GM19324 (cell line): Measurements from ENCODE around the gene SSNA1.

Experiments used
- ATAC-seq: cut with Tn5 transposase; IDR thresholded peaks from one replicate; pipeline ENCODE4 v1.9.1; 2021; ENCODE audit warnings: mild to moderate bottlenecking, moderate library complexity; ENCODE audit not compliant: unreplicated experiment, low FRiP score

Gene SSNA1

DNA sequence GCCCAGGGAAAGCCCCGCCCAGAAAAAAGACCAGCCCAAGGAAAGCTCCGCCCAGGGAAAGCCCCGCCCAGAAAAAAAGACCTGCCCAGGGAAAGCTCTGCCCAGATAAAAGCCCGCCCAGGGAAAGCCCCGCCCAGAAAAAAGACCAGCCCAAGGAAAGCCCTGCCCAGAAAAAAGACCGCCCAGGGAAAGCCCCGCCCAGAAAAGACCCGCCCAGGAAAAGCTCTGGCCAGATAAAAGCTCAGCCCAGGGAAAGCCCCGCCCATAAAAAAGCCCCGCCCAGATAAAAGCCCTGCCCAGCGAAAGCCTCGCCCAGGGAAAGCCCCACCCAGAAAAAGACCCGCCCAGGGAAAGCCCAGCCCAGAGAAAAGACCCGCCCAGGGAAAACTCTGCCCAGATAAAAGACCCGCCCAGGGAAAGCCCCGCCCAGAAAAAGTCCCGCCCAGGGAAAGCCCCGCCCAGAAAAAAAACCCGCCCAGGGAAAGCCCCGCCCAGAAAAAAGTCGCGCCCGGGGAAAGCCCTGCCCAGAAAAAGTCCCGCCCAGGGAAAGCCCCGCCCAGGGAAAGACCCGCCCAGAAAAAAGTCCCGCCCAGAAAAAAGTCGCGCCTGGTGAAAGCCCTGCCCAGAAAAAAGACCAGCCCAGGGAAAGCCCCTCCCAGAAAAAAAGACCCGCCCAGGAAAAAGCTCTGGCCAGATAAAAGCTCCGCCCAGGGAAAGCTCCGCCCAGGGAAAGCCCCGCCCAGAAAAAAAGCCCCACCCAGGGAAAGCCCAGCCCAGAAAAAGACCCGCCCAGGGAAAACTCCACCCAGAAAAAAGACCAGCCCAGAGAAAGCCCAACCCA is 37.6 kb upstream of the SSNA1 start:
- ATAC-seq, result no peak

GRCh38 chr9:137152844-137153405 is 35.6 kb upstream of the SSNA1 start:
- ATAC-seq, result no peak

DNA sequence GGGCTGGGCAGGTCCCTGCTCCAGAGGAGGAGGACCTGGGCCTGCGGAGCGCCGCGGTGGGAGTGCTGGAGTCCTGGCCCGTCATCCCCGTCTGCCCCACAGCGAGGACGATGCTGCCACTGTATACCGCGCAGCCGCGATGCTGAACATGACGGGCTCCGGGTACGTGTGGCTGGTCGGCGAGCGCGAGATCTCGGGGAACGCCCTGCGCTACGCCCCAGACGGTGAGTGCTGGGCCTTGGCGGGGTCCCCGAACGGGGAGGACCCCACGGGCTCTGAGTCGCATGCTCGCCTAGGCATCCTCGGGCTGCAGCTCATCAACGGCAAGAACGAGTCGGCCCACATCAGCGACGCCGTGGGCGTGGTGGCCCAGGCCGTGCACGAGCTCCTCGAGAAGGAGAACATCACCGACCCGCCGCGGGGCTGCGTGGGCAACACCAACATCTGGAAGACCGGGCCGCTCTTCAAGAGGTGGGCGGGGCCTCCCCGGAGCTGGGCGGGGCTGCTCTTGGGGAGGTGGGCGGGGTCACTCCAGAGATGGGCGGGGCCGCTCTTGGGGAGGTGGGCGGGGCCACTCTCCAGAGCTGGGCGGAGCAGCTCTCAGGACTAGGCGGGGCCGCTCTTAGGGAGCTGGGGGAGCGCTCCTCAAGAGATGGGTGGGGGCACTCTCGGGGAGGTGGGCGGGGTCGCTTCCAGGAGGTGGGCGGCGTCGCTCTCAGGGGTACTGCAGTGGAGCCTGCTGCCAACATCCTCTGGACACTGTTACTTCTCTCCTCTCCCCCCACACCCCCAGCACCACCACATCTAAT is 31.7 kb upstream of the SSNA1 start:
- ATAC-seq, result no peak

- no peak for ATAC-seq
These were observed 30.7 kb upstream of the SSNA1 start for GRCh38 chr9:137157618-137158415.

- ATAC-seq, result no peak
These were observed 29.9 kb upstream of the SSNA1 start for GRCh38 chr9:137158625-137159024.

GRCh38 chr9:137159105-137160053 is 29.1 kb upstream of the SSNA1 start:
- ATAC-seq, result no peak

DNA sequence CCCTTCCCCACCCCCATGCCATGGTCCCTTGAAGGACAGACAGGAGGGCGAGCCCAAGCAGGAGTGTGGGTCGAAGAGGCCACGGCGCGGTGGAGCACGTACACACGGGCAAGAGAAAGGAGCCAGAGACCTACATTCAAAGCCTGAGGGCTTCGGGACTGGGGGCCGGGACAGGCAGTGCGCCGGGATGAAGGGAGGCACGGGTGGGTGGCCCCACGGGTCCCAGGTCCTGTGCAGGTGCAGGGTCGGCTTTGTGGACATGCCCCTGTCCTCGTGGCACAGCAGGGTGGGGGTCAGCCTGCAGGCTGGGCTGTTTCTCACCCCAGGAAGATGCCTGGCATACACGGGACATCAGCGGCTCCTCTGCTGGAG is 28.4 kb upstream of the SSNA1 start:
- ATAC-seq, result no peak

- no peak for ATAC-seq
These were observed 27.5 kb upstream of the SSNA1 start for GRCh38 chr9:137160716-137161557.

DNA sequence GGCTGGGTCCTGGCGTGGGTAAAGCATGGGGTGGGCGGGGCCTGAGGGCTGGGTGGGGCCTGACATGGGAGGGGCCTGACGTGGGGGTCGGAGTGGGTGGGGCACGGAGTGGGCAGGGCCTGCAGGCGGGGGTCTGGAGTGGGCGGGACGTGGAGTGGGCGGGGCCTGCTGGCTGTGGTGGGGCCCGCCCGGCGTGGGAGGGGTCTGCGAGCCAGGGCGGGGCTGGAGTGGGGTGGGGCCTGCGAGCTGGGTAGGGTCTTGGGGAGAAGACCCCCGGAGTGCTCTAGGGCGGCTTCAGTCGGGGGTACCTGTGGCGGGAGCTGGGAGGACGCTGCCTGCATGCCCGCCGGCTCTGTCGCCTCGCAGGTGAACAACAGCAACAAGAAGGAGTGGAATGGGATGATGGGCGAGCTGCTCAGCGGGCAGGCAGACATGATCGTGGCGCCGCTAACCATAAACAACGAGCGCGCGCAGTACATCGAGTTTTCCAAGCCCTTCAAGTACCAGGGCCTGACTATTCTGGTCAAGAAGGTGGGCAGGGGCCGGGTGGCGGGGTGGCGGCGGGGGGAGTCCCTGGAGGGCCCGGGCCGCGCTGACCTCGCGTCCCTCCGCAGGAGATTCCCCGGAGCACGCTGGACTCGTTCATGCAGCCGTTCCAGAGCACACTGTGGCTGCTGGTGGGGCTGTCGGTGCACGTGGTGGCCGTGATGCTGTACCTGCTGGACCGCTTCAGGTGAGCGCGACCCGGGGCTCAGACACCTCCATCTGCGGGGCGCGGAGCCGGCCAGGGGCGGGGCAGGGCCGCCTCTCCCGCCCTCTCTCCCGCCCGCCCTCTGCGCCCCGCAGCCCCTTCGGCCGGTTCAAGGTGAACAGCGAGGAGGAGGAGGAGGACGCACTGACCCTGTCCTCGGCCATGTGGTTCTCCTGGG is 26.7 kb upstream of the SSNA1 start:
- no peak for ATAC-seq

DNA sequence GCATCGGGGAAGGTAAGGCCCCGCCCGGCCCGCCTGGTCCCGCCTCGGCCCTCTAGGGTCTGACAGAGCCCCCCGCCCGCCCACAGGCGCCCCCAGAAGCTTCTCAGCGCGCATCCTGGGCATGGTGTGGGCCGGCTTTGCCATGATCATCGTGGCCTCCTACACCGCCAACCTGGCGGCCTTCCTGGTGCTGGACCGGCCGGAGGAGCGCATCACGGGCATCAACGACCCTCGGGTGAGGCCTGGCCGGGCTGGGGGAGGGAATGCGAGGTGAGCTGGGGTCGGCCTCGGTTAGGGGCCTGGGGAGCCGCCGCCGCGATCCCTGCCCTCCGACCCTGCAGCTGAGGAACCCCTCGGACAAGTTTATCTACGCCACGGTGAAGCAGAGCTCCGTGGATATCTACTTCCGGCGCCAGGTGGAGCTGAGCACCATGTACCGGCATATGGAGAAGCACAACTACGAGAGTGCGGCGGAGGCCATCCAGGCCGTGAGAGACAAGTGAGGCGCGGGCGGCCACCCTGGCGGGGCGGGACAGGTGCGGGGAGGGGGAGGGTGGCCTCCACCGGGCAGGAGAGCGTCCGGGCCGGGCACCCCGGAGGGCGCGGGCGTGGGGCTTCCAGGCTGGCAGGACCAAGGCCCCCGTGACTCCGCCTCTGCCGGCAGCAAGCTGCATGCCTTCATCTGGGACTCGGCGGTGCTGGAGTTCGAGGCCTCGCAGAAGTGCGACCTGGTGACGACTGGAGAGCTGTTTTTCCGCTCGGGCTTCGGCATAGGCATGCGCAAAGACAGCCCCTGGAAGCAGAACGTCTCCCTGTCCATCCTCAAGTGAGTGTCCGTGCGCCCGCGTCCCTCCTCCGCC is 25.7 kb upstream of the SSNA1 start:
- ATAC-seq, result no peak

- ATAC-seq, result no peak
These were observed 25.1 kb upstream of the SSNA1 start for GRCh38 chr9:137163365-137163715.

- ATAC-seq, result no peak
These were observed 24.7 kb upstream of the SSNA1 start for GRCh38 chr9:137163805-137164204.

- ATAC-seq, result no peak
These were observed 23.9 kb upstream of the SSNA1 start for GRCh38 chr9:137164370-137165249.

DNA sequence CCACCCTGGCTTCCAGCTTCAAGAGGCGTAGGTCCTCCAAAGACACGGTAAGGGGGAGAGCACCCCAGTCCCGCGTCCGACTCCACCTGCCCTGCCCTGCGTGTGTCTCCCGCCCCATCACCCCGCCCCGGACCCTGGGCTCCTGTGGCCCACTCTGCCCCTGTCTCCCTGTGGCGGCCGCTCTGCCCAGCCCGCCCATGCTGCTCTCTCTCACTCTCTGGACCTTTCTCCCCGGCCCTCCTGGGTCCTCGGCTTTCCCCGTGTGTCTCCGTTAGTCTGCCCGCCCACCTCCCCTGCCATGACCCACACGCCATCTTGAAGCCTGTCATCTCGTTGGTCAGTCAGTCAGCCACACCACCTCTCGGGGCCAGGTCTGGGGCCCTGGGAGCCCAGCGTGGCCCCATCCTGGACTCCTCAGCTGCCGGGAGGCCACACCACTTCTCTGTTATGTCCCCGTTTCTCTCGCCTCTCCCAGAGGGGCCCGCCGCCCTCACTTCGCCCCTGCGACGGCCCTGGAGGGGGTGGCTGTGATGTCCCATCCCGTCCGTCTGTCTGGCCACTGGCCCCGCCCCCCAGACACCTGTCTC is 23.1 kb upstream of the SSNA1 start:
- ATAC-seq, result no peak

DNA sequence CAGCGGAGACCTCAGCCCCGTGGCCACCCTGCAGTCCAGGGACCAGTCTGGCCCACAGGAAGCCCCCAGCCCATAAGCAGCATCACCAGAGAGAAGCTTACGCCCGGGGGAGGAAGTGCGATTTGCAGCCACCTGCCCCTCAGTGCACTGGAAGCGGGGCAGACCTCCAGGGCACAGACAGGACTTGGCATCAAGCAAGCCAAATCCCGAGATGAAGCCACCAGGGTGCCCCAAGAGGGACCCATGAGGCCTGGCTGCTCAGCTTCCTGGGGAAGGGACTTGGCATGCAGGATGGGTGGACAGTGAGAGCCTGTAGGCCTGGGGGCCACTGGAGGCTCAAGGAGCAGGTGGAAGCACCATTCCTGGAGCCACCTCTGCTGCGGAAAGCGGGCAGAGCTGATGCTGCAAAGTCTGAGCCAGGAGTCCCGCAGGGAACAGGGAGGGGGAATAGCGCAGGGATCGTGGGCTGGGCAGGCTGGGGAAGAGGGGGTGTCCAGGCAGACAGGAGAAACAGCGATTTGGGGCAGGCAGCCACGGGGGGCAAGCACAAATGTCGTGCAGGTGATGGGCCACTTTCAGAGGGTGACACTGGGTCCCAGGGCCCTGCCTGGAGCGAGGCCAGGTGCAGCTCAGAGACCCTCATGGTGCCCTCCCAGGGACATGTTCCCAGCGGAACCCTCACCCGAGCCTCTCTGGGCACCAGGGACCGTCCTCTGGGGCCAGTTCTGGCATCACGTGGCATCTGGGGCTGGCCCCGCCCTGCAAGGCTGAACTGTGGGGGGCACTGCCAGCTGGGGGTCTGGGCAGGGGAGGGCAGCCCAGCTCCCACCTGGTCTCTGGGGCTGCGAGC is 21.9 kb upstream of the SSNA1 start:
- no peak for ATAC-seq
